K562 (cell line): Measurements from ENCODE around the gene FAM110D. TPM values are rescaled to one million over a fixed set of nuclear protein-coding genes. Genes with fewer than 3 reads are reported as not detected.

Experiments
- BACH1 ChIP-seq: fragments of 200-800 bp; sonication (Bioruptor generic); IDR thresholded peaks from 2 replicates; pipeline ENCODE4 v1.6.1; 2016; ENCODE audit warnings: missing genetic modification characterization, missing compliant biosample characterization
- CBX5 ChIP-seq: IDR thresholded peaks from 2 replicates; pipeline ENCODE4 v1.6.1; 2014; ENCODE audit warnings: low read depth, borderline replicate concordance
- CTBP1 ChIP-seq: fragments of 450-650 bp; IDR thresholded peaks from 2 replicates; pipeline ENCODE4 v1.6.1; 2016; ENCODE audit warnings: borderline replicate concordance
- DACH1 ChIP-seq: fragments of 450-650 bp; IDR thresholded peaks from 2 replicates; pipeline ENCODE4 v1.6.1; 2018; ENCODE audit not compliant: partially characterized antibody
- ELF2 ChIP-seq: fragments of 250-450 bp; sonication (Bioruptor Pico); IDR thresholded peaks from 2 replicates; pipeline ENCODE4 v1.5.0; 2021; ENCODE audit warnings: mild to moderate bottlenecking
- ID3 ChIP-seq, 2 experiments: fragments of 250-450 bp in 1 of 2; fragments of 450-650 bp in 1 of 2; sonication (Bioruptor Pico) in 1 of 2; IDR thresholded peaks; 2 replicates each; pipeline versions ENCODE4 v1.6.1 to v1.8.0; 2016 to 2021; ENCODE audit warnings: mild to moderate bottlenecking in 2 of 2, moderate library complexity in 2 of 2, missing compliant biosample characterization in 1 of 2, missing genetic modification characterization in 1 of 2
- MYNN ChIP-seq, 2 experiments: sonication (generic); formaldehyde crosslinking in 1 of 2; IDR thresholded peaks; 2 replicates each; pipeline versions ENCODE4 v1.5.0 to v1.6.1; 2016 to 2020; ENCODE audit warnings: antibody characterized with exemption in 1 of 2, missing genetic modification reagents in 1 of 2
- SAP30 ChIP-seq: fragments of 200-600 bp; sonication (generic); IDR thresholded peaks from 2 replicates; pipeline ENCODE4 v1.6.1; 2012; ENCODE audit warnings: borderline replicate concordance, low read depth, mild to moderate bottlenecking, moderate library complexity, low read length, control low read depth, inconsistent platforms; ENCODE audit not compliant: insufficient read depth, poor library complexity, severe bottlenecking
- SETDB1 ChIP-seq: IDR thresholded peaks from one replicate; pipeline ENCODE4 v1.6.1; 2012; ENCODE audit warnings: low read length, control low read depth, inconsistent platforms
- SP2 ChIP-seq: IDR thresholded peaks from 2 replicates; pipeline ENCODE4 v1.6.1; 2011; ENCODE audit warnings: mild to moderate bottlenecking, low read depth, low read length, moderate library complexity; ENCODE audit not compliant: poor library complexity, severe bottlenecking; ENCODE audit errors: extremely low read depth
- ZBTB7A ChIP-seq: IDR thresholded peaks from 2 replicates; pipeline ENCODE4 v1.6.1; 2011; ENCODE audit warnings: low read depth, mild to moderate bottlenecking, low read length, moderate library complexity, borderline replicate concordance; ENCODE audit not compliant: control insufficient read depth
- ZNF232 ChIP-seq: sonication (generic); formaldehyde crosslinking; IDR thresholded peaks from 2 replicates; pipeline ENCODE4 v1.8.0; 2022; ENCODE audit warnings: mild to moderate bottlenecking, missing genetic modification reagents
- ZNF609 ChIP-seq: sonication (generic); formaldehyde crosslinking; IDR thresholded peaks from 2 replicates; pipeline ENCODE4 v1.8.1; 2023; ENCODE audit warnings: missing genetic modification reagents, mild to moderate bottlenecking, borderline replicate concordance
- ZNF785 ChIP-seq: fragments of 250-450 bp; sonication (Bioruptor Pico); IDR thresholded peaks from 2 replicates; pipeline ENCODE4 v1.4.0; 2020; ENCODE audit warnings: mild to moderate bottlenecking
- polyA plus RNA-seq, 8 experiments: library from polyadenylated mRNA; depleted of rRNA in 4 of 8; stranded (reverse) in 5 of 8; unstranded in 3 of 8; fragments of >200 nt; fragmentation: Nextera tagmentation in 2 of 8; fragmentation: Illumina TruSeq in 1 of 8; extraction: Ambion mirVana in 2 of 8; extraction: Trizol in 1 of 8; gene quantifications; 2 replicates each; pipeline versions ENCODE4 v1.2.1 to v1.2.3, GENCODE V29; 2011 to 2014; ENCODE audit warnings: inconsistent platforms in 1 of 8, missing spikeins in 1 of 8
- total RNA-seq, 7 experiments: library from RNA; depleted of rRNA in 6 of 7; stranded (reverse); fragments of >200 nt in 6 of 7; fragmentation: Illumina TruSeq in 2 of 7; extraction: Trizol in 2 of 7; gene quantifications; 2 replicates each; pipeline versions ENCODE4 v1.2.1 to v1.2.3, GENCODE V29; 2011 to 2021; ENCODE audit warnings: low replicate concordance in 1 of 7
- TF ChIP-seq, protein P1 (sequence below), 2 experiments: fragments of 450-650 bp; IDR thresholded peaks; 2 replicates each; pipeline ENCODE4 v1.6.1; 2018; ENCODE audit warnings: mild to moderate bottlenecking in 2 of 2, low read depth in 1 of 2; ENCODE audit not compliant: partially characterized antibody in 2 of 2

Gene FAM110D
- total and polyA plus RNA-seq, 9 of the 15 experiments (the other 6 are each of a cell fraction or from before 2014, with no cell fraction given), result 0.04 to 1.1 (median 0.33) TPM

DNA sequence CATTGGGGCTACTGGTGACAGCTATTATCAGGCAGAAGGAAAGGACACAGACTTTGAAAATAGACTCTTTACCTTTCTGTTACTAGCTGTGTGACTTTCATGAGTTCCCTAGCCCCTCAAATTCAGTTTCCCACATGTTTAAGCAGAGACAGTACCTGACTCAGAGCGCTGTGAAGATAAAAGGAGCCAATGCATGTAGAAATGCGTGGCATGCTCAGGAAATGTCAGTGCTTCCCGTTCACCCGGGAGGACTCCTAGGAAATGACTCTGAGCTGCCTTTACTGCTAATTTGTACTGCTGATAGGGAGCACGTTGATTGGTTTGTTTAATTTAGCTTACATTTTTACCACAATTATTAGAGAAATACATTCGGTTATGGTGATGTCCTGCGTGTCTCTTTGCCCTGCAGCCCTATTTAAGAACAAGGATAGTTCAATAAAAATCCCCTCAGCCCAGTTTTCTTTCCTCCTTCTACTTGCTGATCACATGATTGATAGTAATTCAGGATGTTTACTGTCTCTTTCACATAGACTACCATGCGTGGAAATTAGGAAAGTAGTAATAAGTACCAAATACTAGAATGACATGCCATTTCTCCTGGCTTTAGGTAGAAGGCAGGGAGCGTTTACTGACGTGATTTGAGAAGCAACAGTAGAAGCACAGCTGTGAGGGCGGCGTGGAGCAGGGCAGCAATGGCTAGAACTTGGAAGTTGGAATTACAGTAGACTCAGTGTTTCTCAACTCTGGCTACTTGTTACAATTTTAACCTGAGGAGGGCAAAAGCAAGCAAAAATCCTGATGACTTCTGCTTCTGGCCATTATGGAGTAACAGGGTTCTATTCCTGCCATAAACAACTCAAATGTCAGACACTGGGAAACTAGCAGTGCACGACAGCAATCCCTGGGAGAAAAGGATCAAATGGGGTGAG, 31.4 kb upstream of the FAM110D start (continued):
- TF ChIP-seq ZNF785 (CRISPR knock-in tag) (no peak), CTBP1 (no peak), SP2 (no peak), SETDB1 (no peak), DACH1 (no peak), ZBTB7A (no peak), SAP30 (peak; percentile 59), CBX5 (no peak), ZNF609 (CRISPR knock-in tag) (no peak), MYNN (IDR thresholded peaks at IDR 0.05) (no peak), MYNN (CRISPR knock-in tag; IDR thresholded peaks at IDR 0.05) (no peak), ZNF232 (CRISPR knock-in tag) (no peak), ELF2 (CRISPR knock-in tag) (0 out of 2 replicates have a peak, but pooled peaks have one; percentile 58), ID3 (CRISPR knock-in tag; IDR thresholded peaks at IDR 0.05) (peak; percentile 6; the same call in 1 of the 2 replicates), ID3 (tag; IDR thresholded peaks at IDR 0.05) (peak; percentile 66; the same call in 1 of the 2 replicates), BACH1 (peak; percentile 53)
- TF ChIP-seq, protein P1, sequence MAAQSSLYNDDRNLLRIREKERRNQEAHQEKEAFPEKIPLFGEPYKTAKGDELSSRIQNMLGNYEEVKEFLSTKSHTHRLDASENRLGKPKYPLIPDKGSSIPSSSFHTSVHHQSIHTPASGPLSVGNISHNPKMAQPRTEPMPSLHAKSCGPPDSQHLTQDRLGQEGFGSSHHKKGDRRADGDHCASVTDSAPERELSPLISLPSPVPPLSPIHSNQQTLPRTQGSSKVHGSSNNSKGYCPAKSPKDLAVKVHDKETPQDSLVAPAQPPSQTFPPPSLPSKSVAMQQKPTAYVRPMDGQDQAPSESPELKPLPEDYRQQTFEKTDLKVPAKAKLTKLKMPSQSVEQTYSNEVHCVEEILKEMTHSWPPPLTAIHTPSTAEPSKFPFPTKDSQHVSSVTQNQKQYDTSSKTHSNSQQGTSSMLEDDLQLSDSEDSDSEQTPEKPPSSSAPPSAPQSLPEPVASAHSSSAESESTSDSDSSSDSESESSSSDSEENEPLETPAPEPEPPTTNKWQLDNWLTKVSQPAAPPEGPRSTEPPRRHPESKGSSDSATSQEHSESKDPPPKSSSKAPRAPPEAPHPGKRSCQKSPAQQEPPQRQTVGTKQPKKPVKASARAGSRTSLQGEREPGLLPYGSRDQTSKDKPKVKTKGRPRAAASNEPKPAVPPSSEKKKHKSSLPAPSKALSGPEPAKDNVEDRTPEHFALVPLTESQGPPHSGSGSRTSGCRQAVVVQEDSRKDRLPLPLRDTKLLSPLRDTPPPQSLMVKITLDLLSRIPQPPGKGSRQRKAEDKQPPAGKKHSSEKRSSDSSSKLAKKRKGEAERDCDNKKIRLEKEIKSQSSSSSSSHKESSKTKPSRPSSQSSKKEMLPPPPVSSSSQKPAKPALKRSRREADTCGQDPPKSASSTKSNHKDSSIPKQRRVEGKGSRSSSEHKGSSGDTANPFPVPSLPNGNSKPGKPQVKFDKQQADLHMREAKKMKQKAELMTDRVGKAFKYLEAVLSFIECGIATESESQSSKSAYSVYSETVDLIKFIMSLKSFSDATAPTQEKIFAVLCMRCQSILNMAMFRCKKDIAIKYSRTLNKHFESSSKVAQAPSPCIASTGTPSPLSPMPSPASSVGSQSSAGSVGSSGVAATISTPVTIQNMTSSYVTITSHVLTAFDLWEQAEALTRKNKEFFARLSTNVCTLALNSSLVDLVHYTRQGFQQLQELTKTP (IDR thresholded peaks at IDR 0.05; ENCODE audit: low read depth in 1 of 2, partially characterized antibody in 2 of 2), result peak; percentile 46 to 70
